ENCODE data around the gene RTCA.

RTCA gene

DNA sequence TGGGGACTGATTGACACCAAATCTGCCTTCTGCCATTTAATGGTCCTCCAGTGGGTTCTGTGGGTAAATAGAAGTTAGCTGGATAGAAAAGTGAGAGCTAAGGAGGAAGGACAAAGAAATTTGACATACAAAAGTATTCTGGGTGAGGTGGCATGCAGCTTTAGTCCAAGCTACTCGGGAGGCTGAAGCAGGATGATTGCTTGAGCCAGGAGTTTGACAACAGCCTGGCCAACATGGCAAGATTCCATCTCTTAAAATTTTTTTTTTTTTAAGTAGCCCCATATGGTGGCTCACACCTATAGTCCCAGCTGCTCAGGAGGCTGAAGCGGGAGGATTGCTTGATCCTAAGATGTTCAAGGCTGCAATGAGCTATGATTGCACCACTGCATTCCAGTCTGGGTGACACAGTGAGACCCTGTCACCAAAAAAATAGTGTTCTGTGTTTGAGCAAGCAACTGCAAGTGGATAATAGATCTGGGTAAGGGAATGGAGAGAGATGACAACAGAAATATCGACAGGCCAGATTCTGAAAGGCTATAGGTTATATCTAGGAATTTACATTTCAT is 13.4 kb downstream of the RTCA start:
- Histone ChIP-seq H4K20me1 (ENCODE audit: insufficient read depth, low read length) (no peaks in the 10 kb centered on the region), H3K36me3 (ENCODE audit: insufficient read depth, low read length) (peaks cover 96% of the 10 kb centered on the region), H3K9me3 (ENCODE audit: low read length) (no peaks in the 10 kb centered on the region), H2AFZ (ENCODE audit: low read length) (no peak overlapping the region), H3K9me2 (ENCODE audit: low read depth, low read length) (no peaks in the 10 kb centered on the region), H3K27me3 (ENCODE audit: insufficient read depth, low read length) (no peaks in the 10 kb centered on the region), H3F3A (ENCODE audit: insufficient read depth, low read length) (0 out of 2 replicates have a peak, but pooled peaks cover 3% of the 10 kb centered on the region), H3K27ac (ENCODE audit: low read depth, low read length, poor library complexity, severe bottlenecking) (no peak overlapping the region), H3K4me1 (ENCODE audit: insufficient read depth, low read length, severe bottlenecking) (no peaks in the 10 kb centered on the region), H3K4me3 (ENCODE audit: low read depth, low read length, poor library complexity, severe bottlenecking) (no peak overlapping the region), H3K4me2 (ENCODE audit: low read length) (no peak overlapping the region), H3K79me2 (ENCODE audit: insufficient read depth, low read length) (no peaks in the 10 kb centered on the region), H3K9ac (ENCODE audit: low read length) (no peak overlapping the region)
- TF ChIP-seq CTCF (IDR thresholded peaks at IDR 0.05; ENCODE audit: low read length) (no peak), EZH2 (IDR thresholded peaks at IDR 0.05; ENCODE audit: borderline replicate concordance, low read length) (no peak)

DNA sequence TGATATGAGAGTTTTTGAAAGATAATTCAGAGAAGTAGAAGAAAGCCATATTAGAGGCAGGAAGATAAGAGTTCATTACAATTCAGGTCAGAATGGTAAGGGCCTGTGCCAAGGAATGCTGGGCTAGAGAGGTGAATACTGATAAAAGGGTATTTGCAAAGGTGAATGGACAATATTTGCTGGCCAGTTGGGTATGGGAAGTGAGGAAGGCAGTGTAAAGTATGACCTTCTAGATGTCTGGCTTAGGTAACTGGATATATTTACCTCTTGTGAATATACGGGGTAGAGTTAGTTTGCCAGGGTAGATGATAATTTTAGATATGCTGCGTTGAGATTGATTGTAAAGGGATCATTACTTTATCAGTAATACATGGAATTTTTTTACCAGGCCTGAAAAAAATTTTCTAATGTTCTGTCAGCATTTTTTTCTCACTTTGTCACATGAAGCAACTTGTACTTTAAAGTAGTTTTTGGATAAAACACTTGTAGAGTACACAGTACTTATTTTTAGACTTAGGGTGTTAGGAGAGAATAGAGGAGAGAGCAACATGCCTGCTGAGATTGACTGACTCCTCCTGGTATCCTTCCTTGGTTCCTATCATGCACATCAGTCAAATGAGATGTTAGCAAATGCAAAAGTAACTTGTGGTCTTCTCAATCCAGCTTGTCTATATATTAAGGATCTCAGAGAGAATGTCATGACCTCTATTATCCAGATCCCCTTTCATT is 14.1 kb downstream of the RTCA start:
- peaks cover 96% of the 10 kb centered on the region for H3K36me3 ChIP-seq (ENCODE audit: insufficient read depth, low read length)
- TF ChIP-seq EZH2 (IDR thresholded peaks at IDR 0.05; ENCODE audit: borderline replicate concordance, low read length) (no peak), CTCF (IDR thresholded peaks at IDR 0.05; ENCODE audit: low read length) (no peak)
- H3K27ac ChIP-seq (ENCODE audit: low read depth, low read length, poor library complexity, severe bottlenecking) = no peak overlapping the region
- no peak overlapping the region for H3K9ac ChIP-seq (ENCODE audit: low read length)
- 0 out of 2 replicates have a peak, but pooled peaks cover 3% of the 10 kb centered on the region for H3F3A ChIP-seq (ENCODE audit: insufficient read depth, low read length)
- H4K20me1 ChIP-seq (ENCODE audit: insufficient read depth, low read length) = no peaks in the 10 kb centered on the region
- H2AFZ ChIP-seq (ENCODE audit: low read length) = no peak overlapping the region
- no peaks in the 10 kb centered on the region for H3K9me3 ChIP-seq (ENCODE audit: low read length)
- no peaks in the 10 kb centered on the region for H3K9me2 ChIP-seq (ENCODE audit: low read depth, low read length)
- H3K4me3 ChIP-seq (ENCODE audit: low read depth, low read length, poor library complexity, severe bottlenecking) = no peak overlapping the region
- no peak overlapping the region for H3K4me2 ChIP-seq (ENCODE audit: low read length)
- H3K79me2 ChIP-seq (ENCODE audit: insufficient read depth, low read length) = no peaks in the 10 kb centered on the region
- H3K27me3 ChIP-seq (ENCODE audit: insufficient read depth, low read length) = no peaks in the 10 kb centered on the region
- no peaks in the 10 kb centered on the region for H3K4me1 ChIP-seq (ENCODE audit: insufficient read depth, low read length, severe bottlenecking)

- Histone ChIP-seq H3F3A (ENCODE audit: insufficient read depth, low read length) (0 out of 2 replicates have a peak, but pooled peaks cover 3% of the 10 kb centered on the region), H3K4me1 (ENCODE audit: insufficient read depth, low read length, severe bottlenecking) (no peaks in the 10 kb centered on the region), H4K20me1 (ENCODE audit: insufficient read depth, low read length) (no peaks in the 10 kb centered on the region), H3K9ac (ENCODE audit: low read length) (no peak overlapping the region), H2AFZ (ENCODE audit: low read length) (no peak overlapping the region), H3K9me2 (ENCODE audit: low read depth, low read length) (no peaks in the 10 kb centered on the region), H3K36me3 (ENCODE audit: insufficient read depth, low read length) (peaks cover 89% of the 10 kb centered on the region), H3K79me2 (ENCODE audit: insufficient read depth, low read length) (no peaks in the 10 kb centered on the region), H3K27me3 (ENCODE audit: insufficient read depth, low read length) (no peaks in the 10 kb centered on the region), H3K27ac (ENCODE audit: low read depth, low read length, poor library complexity, severe bottlenecking) (no peak overlapping the region), H3K4me3 (ENCODE audit: low read depth, low read length, poor library complexity, severe bottlenecking) (no peak overlapping the region), H3K9me3 (ENCODE audit: low read length) (no peaks in the 10 kb centered on the region), H3K4me2 (ENCODE audit: low read length) (no peak overlapping the region)
- TF ChIP-seq CTCF (IDR thresholded peaks at IDR 0.05; ENCODE audit: low read length) (no peak), EZH2 (IDR thresholded peaks at IDR 0.05; ENCODE audit: borderline replicate concordance, low read length) (no peak)
Observed at GRCh38 chr1:100284591-100284990, 18.6 kb downstream of the RTCA start.
